SK-N-MC (cell line): ENCODE data around the gene CLDN34.

Experiments used
- EZH2 ChIP-seq: fragments of 200-600 bp; sonication (generic); IDR thresholded peaks from one replicate; pipeline ENCODE4 v1.6.1; 2017; ENCODE audit warnings: antibody characterized with exemption
- FOXP2 ChIP-seq: optimal IDR thresholded peaks from 2 replicates; pipeline ENCODE3; 2011; ENCODE audit warnings: mild to moderate bottlenecking, moderate library complexity; ENCODE audit not compliant: insufficient read depth; ENCODE audit errors: extremely low read length, control extremely low read depth
- POLR2AphosphoS5 ChIP-seq: IDR thresholded peaks from 2 replicates; pipeline ENCODE4 v1.6.1; 2012; ENCODE audit warnings: mild to moderate bottlenecking, low read depth, low read length, borderline replicate concordance

DNA sequence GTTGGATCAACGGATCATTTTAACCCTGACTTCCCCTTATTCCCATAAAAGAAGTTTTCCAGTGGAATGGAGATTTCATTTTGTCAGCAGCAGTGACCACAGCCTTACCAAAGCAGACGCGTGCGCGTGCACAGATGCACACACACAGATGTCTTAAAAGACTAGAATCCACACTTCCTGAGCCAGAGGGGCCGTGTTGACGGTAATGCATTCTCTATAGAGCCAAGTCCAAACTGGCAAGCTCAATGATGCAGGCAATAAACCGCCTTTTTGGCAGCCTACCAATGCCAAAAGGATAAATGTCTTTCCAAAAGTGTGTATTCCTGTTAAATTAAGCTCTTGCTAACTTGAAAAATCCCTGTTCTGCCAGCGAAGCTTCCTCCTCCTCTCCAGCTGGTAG lies 18.8 kb upstream of the CLDN34 start:
- no peak for TF ChIP-seq POLR2AphosphoS5
- TF ChIP-seq EZH2 = no peak
- no peak for TF ChIP-seq FOXP2
